Mucosa of descending colon (tissue), 3 donors: ENCODE data around the gene FAM110D. TPM values are rescaled to one million over a fixed set of nuclear protein-coding genes. Genes with fewer than 3 reads are reported as not detected.

Experiments
- ATAC-seq: fragments of 200-7000 bp; cut with Tn5 transposase; one replicate; pipeline ENCODE4 v1.9.1; 2020; ENCODE audit warnings: mild to moderate bottlenecking, moderate library complexity
- DNase-seq, 3 donors: peaks; one replicate each; pipeline ENCODE4 v3.0.0-alpha.2; 2020
- H3K36me3 ChIP-seq: fragments of 200-600 bp; one replicate; pipeline ENCODE4 v1.8.0; 2021; ENCODE audit warnings: low read depth, mild to moderate bottlenecking
- H3K4me1 ChIP-seq: fragments of 200-600 bp; one replicate; pipeline ENCODE4 v1.8.0; 2021; ENCODE audit warnings: low read depth, mild to moderate bottlenecking
- H3K4me3 ChIP-seq: fragments of 200-600 bp; one replicate; pipeline ENCODE4 v1.8.0; 2021; ENCODE audit warnings: mild to moderate bottlenecking
- H3K9me3 ChIP-seq: fragments of 200-600 bp; one replicate; pipeline ENCODE4 v1.8.0; 2021; ENCODE audit warnings: mild to moderate bottlenecking
- intact Hi-C, 2 donors: fragments of 100-400 bp; cut with DNase I in 1 of 2; cut with micrococcal nuclease in 1 of 2; formaldehyde crosslinking; loops; one replicate each; pipeline versions ENCODE4 v1.11.0 to v1.11.1; 2022; cut with DNase I, micrococcal nuclease
- total RNA-seq, 3 donors: library from RNA; stranded (reverse); fragmentation: NEBNext Ultra II Directional in 2 of 3; extraction: Animal tissue kit (Norgen Biotek cat#: 25700) in 2 of 3; gene quantifications; one replicate each; pipeline versions ENCODE4 v1.2.1 to v1.2.4, GENCODE V29; 2021 to 2023
- TF ChIP-seq, protein P1 (sequence below): fragments of 200-600 bp; IDR thresholded peaks from one replicate; pipeline ENCODE4 v1.8.0; 2022; ENCODE audit warnings: antibody characterized with exemption, mild to moderate bottlenecking
- donor health status: DM: no; HTN: no; CAD: no; lungs with moderate emphysema.
- donor health status: DM: no; HTN: no; CAD: no.
- donor health status: DM: no; HTN: yes; CAD: no.

FAM110D gene
- total RNA-seq, 3 donors from 2014 or later, result 0.78 to 1.5 (median 1.5) TPM

DNA sequence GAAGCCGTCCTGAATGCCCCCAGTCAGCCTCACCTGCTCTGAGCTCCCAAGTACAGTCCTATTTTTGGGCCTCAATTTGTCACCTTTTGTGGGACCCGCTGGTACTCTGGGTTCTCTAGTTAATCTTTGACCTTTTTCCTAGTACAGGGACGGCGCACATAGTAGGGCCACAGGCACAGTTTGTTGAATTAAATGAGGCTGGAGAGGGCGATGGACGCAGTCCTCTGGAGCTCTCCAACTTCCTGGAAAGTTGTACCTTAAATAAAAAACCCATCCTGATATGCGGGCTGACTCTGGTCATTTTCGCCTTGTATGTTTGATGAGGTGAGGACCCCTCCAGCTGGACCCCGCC lies 4.8 kb downstream of the FAM110D start:
- no peak overlapping the region for H3K4me3 ChIP-seq
- DNase-seq (no peak), ATAC-seq (no peak)
- no peaks in the 10 kb centered on the region for H3K36me3 ChIP-seq
- intact Hi-C loops, result no loop called here
- peaks cover 12% of the 10 kb centered on the region for H3K4me1 ChIP-seq
- TF ChIP-seq, protein P1, sequence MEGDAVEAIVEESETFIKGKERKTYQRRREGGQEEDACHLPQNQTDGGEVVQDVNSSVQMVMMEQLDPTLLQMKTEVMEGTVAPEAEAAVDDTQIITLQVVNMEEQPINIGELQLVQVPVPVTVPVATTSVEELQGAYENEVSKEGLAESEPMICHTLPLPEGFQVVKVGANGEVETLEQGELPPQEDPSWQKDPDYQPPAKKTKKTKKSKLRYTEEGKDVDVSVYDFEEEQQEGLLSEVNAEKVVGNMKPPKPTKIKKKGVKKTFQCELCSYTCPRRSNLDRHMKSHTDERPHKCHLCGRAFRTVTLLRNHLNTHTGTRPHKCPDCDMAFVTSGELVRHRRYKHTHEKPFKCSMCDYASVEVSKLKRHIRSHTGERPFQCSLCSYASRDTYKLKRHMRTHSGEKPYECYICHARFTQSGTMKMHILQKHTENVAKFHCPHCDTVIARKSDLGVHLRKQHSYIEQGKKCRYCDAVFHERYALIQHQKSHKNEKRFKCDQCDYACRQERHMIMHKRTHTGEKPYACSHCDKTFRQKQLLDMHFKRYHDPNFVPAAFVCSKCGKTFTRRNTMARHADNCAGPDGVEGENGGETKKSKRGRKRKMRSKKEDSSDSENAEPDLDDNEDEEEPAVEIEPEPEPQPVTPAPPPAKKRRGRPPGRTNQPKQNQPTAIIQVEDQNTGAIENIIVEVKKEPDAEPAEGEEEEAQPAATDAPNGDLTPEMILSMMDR, result no peak
- no peaks in the 10 kb centered on the region for H3K9me3 ChIP-seq

DNA sequence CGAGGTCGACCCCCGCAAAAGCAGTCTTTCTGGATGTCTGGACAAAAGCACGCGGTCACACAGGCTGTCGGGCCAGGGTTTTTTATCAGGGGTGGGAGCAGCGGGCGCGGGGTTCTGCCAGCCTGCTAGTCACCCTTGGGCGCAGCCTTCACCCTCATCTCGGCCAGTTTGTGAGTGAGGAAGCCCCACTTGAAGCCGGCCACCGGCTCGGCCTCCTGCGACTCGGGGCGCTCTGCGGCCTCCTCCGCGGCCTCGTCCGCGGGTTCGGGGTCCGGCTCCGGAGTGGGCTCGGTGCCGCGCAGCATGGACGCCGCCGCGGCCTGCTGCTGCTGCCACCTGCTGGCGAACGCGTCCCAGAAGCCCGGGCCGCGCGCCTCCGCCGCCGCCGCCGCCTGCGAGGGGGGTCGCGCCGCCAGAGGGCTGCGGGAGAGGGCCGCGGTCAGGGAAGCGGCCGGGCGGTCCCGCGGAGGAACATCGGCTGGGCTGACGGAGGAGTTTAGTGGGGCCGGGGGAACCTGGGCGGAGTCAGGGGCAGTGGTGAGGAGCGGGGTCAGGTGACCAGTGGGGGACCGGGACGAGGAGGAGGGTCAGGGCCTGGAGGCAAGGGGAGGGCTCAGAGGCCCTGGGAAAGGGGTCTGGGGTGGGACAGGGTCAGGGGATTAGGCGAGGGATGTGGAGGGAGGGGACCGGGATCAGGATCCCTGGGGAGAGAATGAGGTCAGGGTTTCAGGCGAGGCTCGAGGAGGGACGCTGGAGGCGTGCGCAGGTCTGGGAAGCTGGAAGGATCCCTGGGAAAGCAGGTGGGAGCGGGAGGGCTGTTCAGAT lies 5.4 kb downstream of the FAM110D start:
- peaks cover 12% of the 10 kb centered on the region for H3K4me1 ChIP-seq
- peak in 2 of 3 donors; percentile 40 to 65 for DNase-seq
- TF ChIP-seq, protein P1, result peak; percentile 78

DNA sequence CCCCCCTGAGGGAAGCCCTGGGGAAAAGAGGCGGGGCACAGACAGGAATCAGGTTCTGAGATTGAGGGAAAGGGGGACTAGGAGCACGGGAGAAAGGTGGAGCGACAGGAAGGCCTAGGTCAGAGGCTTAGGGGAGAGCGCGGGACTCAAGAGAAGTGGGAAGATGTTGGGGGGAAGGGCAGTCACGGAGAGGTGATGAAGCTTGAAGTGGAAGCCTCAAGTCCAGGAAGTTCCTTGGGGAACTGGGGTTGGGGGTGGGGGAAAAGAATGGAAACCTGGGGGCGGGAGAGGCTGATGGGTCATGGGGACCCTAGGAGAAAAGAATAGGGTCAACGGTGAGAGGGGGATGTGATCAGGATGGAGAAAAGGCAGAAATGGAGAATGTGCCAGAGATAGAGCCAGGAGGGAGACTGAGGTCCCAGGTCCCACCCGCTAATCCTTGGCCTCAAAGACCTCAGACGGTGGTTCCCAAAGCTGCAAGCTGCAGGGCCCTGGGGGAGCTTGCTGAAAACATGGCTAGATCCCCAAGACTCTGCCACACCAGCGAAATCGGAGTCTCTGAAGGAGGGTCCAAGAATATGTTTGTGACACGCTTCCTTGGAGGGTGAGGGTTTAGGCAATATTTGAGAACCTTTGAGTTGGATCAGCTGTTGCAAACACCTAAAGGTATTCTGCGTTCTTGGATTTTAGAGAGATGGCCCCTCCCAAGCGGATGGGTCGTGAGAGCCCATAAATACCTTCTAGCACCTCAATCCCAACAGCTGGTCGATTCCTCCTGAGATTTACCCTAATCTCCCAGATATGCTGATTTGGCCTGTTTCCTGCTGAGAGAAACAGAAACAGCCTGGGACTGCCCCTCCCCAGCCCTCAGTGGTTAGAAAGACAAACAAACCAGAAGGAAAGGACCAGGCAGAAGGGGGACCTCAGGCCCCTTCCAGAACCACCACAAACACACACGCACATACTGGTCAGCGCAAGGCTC lies 6.3 kb downstream of the FAM110D start:
- TF ChIP-seq, protein P1, result no peak
- Histone ChIP-seq H3K4me3 (no peak overlapping the region), H3K9me3 (no peaks in the 10 kb centered on the region), H3K36me3 (no peaks in the 10 kb centered on the region), H3K4me1 (peaks cover 14% of the 10 kb centered on the region)
- ATAC-seq (no peak), DNase-seq (no peak)
- intact Hi-C loops, result no loop called here

More for the DNA sequence above, 5.4 kb downstream of the FAM110D start:
- ATAC-seq, result peak; percentile 73
- Histone ChIP-seq H3K36me3 (no peaks in the 10 kb centered on the region), H3K9me3 (no peaks in the 10 kb centered on the region), H3K4me3 (no peak overlapping the region)
- intact Hi-C loops, result no loop called here

DNA sequence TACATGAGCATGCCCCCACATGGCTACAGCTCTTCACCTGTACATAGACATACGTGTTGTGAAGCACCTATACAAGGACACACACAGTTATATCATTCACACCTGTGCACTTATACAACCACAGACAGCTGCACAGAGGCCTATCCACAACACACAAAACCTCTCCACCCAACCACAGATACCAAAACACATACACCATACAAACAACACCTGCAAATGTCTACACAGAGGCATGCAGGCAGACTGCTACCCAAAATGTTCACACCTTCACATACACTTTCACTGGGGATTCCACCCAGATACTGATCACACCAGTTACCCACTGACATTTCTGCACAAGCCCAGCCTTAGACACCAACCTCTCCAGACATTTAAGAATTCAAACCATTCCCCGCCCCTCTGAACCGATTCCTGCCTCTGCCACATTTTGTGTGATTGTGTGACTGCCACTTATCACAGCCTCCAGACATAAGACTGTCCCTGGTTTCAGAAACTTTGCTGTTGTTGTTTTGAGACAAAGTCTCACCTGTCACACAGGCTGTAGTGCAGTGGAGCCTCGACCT lies 7.9 kb downstream of the FAM110D start:
- no peak for DNase-seq
- H3K9me3 ChIP-seq, result no peaks in the 10 kb centered on the region
- H3K36me3 ChIP-seq, result no peaks in the 10 kb centered on the region
- TF ChIP-seq, protein P1, result no peak
- H3K4me1 ChIP-seq, result peaks cover 11% of the 10 kb centered on the region
- H3K4me3 ChIP-seq, result no peak overlapping the region
- ATAC-seq, result no peak
- intact Hi-C loops, result no loop called here

DNA sequence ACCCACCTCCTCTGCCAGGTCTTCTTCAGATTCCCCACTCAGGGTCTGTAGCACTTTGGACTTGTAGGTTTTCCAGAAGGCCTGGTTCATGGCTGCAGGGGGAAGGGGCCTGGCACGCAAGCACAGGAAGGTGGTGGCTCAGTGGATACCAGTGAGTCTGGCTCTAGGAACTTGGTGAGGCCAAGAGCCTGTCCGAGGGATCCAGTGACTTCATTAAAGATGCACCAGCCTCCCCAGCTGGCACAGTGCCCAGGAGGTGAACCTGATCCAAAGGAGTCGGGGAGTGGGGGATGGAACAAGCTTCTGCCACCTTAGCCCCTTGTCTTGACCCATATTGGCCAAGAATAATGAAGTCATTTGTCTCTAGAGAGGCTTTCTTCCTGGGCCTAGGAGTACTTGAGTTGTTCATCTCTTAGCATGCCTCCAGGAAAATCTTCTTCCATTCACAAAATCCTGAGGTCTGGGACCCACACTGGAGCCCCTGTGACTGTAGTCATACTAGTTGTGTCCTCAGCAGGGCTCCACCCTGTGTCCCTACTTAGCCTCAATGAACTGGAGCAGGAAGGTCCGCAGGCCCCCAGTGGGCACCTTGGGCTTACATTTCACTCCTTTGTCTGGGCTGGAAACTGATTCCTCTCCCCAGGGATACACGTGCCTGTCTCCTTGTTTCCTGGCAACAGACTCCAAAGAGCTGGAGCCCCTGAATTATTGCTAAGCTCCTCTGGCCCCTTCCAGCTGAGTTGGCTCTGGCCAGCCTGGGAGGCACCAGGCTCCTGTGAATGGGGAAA lies 9.7 kb downstream of the FAM110D start, which contains the start of gene C1orf232:
Gene C1orf232, minus strand, starts transcription at position 554 of the 788 bp plus-strand sequence. Its CDS starts 464 bp downstream, at position 90.
- DNase-seq, result no peak
- peak within 1 kb of the TSS; percentile 40 for H3K4me3 ChIP-seq
- intact Hi-C loops, result loop anchor here in 1 of 2 donors (2.0 kb wide), 1 partner anchor 66 kb away; the partner anchor contains the start of gene CEP85
- H3K36me3 ChIP-seq, result no peaks in the 10 kb centered on the region
- no peak for ATAC-seq
- peaks cover 6% of the 10 kb centered on the region for H3K4me1 ChIP-seq
- TF ChIP-seq, protein P1, result no peak
- H3K9me3 ChIP-seq, result no peaks in the 10 kb centered on the region
